ENCODE data around the gene NUDCD2. TPM values are rescaled to one million over a fixed set of nuclear protein-coding genes. Genes with fewer than 3 reads are reported as not detected.

The NUDCD2 gene
- total RNA-seq, 1 donor from 2014 or later: 19.2 TPM

- Mint-ChIP-seq H3K4me1 (ENCODE audit: low read depth, unreplicated experiment) (peaks cover 7% of the 10 kb centered on the region), H3K27me3 (ENCODE audit: unreplicated experiment) (no peaks in the 10 kb centered on the region), H3K36me3 (ENCODE audit: unreplicated experiment) (no peaks in the 10 kb centered on the region), H3K27ac (ENCODE audit: unreplicated experiment) (peak overlapping the region; percentile 17), H3K9me3 (ENCODE audit: unreplicated experiment) (peaks cover 13% of the 10 kb centered on the region), H3K4me3 (ENCODE audit: unreplicated experiment) (peak overlapping the region; percentile 90)
- no peak for DNase-seq
- no peak for TF ChIP-seq CTCF (IDR thresholded peaks at IDR 0.05; ENCODE audit: partially characterized antibody, unreplicated experiment)
These were observed 42.6 kb upstream of the NUDCD2 start for GRCh38 chr5:163502521-163502920.

GRCh38 chr5:163498886-163499285 lies 39.0 kb upstream of the NUDCD2 start:
- Mint-ChIP-seq H3K27me3 (ENCODE audit: unreplicated experiment) (no peaks in the 10 kb centered on the region), H3K36me3 (ENCODE audit: unreplicated experiment) (peaks cover 4% of the 10 kb centered on the region), H3K4me1 (ENCODE audit: low read depth, unreplicated experiment) (peaks cover 6% of the 10 kb centered on the region), H3K4me3 (ENCODE audit: unreplicated experiment) (no peak overlapping the region), H3K9me3 (ENCODE audit: unreplicated experiment) (no peaks in the 10 kb centered on the region), H3K27ac (ENCODE audit: unreplicated experiment) (no peak overlapping the region)
- DNase-seq: no peak
- no peak for TF ChIP-seq CTCF (IDR thresholded peaks at IDR 0.05; ENCODE audit: partially characterized antibody, unreplicated experiment)

- Mint-ChIP-seq H3K27ac (ENCODE audit: unreplicated experiment) (no peak overlapping the region), H3K4me1 (ENCODE audit: low read depth, unreplicated experiment) (no peaks in the 10 kb centered on the region), H3K4me3 (ENCODE audit: unreplicated experiment) (no peak overlapping the region), H3K36me3 (ENCODE audit: unreplicated experiment) (peaks cover 4% of the 10 kb centered on the region), H3K27me3 (ENCODE audit: unreplicated experiment) (no peaks in the 10 kb centered on the region), H3K9me3 (ENCODE audit: unreplicated experiment) (no peaks in the 10 kb centered on the region)
- TF ChIP-seq CTCF (IDR thresholded peaks at IDR 0.05; ENCODE audit: partially characterized antibody, unreplicated experiment): no peak
- DNase-seq: no peak
These were observed 37.4 kb upstream of the NUDCD2 start for GRCh38 chr5:163497315-163497714.

- Mint-ChIP-seq H3K9me3 (ENCODE audit: unreplicated experiment) (no peaks in the 10 kb centered on the region), H3K4me3 (ENCODE audit: unreplicated experiment) (no peak overlapping the region), H3K4me1 (ENCODE audit: low read depth, unreplicated experiment) (no peaks in the 10 kb centered on the region), H3K36me3 (ENCODE audit: unreplicated experiment) (peaks cover 4% of the 10 kb centered on the region), H3K27ac (ENCODE audit: unreplicated experiment) (no peak overlapping the region), H3K27me3 (ENCODE audit: unreplicated experiment) (no peaks in the 10 kb centered on the region)
- no peak for TF ChIP-seq CTCF (IDR thresholded peaks at IDR 0.05; ENCODE audit: partially characterized antibody, unreplicated experiment)
- DNase-seq: no peak
These were observed 36.4 kb upstream of the NUDCD2 start for GRCh38 chr5:163496286-163496685.

- Mint-ChIP-seq H3K27me3 (ENCODE audit: unreplicated experiment) (no peaks in the 10 kb centered on the region), H3K9me3 (ENCODE audit: unreplicated experiment) (no peaks in the 10 kb centered on the region), H3K4me3 (ENCODE audit: unreplicated experiment) (no peak overlapping the region), H3K4me1 (ENCODE audit: low read depth, unreplicated experiment) (no peaks in the 10 kb centered on the region), H3K27ac (ENCODE audit: unreplicated experiment) (no peak overlapping the region), H3K36me3 (ENCODE audit: unreplicated experiment) (no peaks in the 10 kb centered on the region)
- no peak for TF ChIP-seq CTCF (IDR thresholded peaks at IDR 0.05; ENCODE audit: partially characterized antibody, unreplicated experiment)
- DNase-seq: no peak
These were observed 29.8 kb upstream of the NUDCD2 start for GRCh38 chr5:163489745-163490075.

All from glutamatergic neuron (in vitro differentiated cells).